ENCODE data around the gene ODAPH. TPM values are rescaled to one million over a fixed set of nuclear protein-coding genes. Genes with fewer than 3 reads are reported as not detected.

ODAPH gene
- total and polyA plus RNA-seq, 2 donors (not counting 1 experiment from before 2014, with no cell fraction given) = 0.09 to 0.81 TPM

DNA sequence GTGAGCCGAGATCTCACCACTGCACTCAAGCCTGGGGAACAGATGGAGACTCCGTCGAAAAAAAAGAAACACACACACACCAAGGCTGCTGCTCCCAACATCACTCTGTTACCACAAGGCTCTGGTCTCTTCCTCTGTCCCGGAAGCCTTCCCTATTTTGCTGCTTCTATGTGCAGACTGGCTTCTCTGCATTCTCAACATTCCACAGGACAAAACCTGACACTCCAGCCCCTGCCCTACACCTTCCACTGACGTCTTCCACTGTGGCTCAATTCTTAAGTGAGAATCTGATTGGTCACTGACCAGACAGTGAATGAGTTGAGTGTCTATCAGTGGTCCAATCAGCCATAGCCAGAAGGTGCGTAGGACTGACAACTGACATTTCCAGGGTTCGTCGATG, 5.9 kb downstream of the ODAPH start:
- no peak overlapping the region for H2AFZ ChIP-seq (ENCODE audit: insufficient read depth, low read depth, low read length, poor library complexity, severe bottlenecking)
- POLR2A ChIA-PET = no interaction called here
- H3K27ac Mint-ChIP-seq = no peak overlapping the region

DNA sequence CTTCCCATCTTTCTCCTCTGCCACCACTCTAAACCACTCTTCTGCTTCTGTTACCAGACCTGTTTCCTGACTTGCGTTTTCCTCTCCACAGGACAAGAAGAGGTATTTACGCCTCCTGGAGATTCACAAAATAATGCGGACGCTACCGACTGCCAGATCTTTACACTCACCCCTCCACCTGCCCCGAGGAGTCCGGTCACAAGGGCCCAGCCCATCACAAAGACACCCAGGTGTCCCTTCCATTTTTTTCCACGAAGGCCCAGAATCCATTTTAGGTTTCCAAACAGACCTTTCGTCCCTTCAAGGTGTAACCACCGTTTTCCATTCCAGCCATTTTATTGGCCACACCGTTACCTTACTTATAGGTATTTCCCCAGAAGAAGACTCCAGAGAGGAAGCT, 8.2 kb downstream of the ODAPH start:
- H4K20me1 ChIP-seq (ENCODE audit: control insufficient read depth, insufficient read depth, low read length, poor library complexity, severe bottlenecking) = no peaks in the 10 kb centered on the region
- Mint-ChIP-seq H3K27ac (no peak overlapping the region), H3K4me3 (no peak overlapping the region), H3K27me3 (peaks cover 27% of the 10 kb centered on the region), H3K4me1 (peaks cover 5% of the 10 kb centered on the region), H3K9me3 (ENCODE audit: insufficient read depth) (no peaks in the 10 kb centered on the region)
- H3K4me3 ChIP-seq (ENCODE audit: control extremely low read depth in 1 of 5, extremely low read depth in 1 of 5, insufficient read depth in 1 of 5, low read depth in 2 of 5, low read length in 4 of 5) = no peak overlapping the region
- no peak overlapping the region for H3K9ac ChIP-seq (ENCODE audit: low read length)
- intact Hi-C loops (cut with micrococcal nuclease) = no loop called here
- ATAC-seq (ENCODE audit: low read depth) = no peak
- no peak overlapping the region for H2AFZ ChIP-seq (ENCODE audit: insufficient read depth, low read depth, low read length, poor library complexity, severe bottlenecking)
- DNase-seq = no peak
- H3K79me2 ChIP-seq (ENCODE audit: control insufficient read depth, insufficient read depth, low read length) = no peaks in the 10 kb centered on the region
- no peak overlapping the region for H3K27ac ChIP-seq (ENCODE audit: low read length in 2 of 2)
- peaks cover 0 to 4% of the 10 kb centered on the region in 2 donors for H3K4me1 ChIP-seq (ENCODE audit: control insufficient read depth in 2 of 2, insufficient read depth in 2 of 2, low read length in 2 of 2)
- no peak for TF ChIP-seq EZH2 (IDR thresholded peaks at IDR 0.05; ENCODE audit: borderline replicate concordance, insufficient read depth, low read depth, low read length, poor library complexity, severe bottlenecking)
- TF ChIP-seq, protein P1, sequence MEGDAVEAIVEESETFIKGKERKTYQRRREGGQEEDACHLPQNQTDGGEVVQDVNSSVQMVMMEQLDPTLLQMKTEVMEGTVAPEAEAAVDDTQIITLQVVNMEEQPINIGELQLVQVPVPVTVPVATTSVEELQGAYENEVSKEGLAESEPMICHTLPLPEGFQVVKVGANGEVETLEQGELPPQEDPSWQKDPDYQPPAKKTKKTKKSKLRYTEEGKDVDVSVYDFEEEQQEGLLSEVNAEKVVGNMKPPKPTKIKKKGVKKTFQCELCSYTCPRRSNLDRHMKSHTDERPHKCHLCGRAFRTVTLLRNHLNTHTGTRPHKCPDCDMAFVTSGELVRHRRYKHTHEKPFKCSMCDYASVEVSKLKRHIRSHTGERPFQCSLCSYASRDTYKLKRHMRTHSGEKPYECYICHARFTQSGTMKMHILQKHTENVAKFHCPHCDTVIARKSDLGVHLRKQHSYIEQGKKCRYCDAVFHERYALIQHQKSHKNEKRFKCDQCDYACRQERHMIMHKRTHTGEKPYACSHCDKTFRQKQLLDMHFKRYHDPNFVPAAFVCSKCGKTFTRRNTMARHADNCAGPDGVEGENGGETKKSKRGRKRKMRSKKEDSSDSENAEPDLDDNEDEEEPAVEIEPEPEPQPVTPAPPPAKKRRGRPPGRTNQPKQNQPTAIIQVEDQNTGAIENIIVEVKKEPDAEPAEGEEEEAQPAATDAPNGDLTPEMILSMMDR (IDR thresholded peaks at IDR 0.05) = no peak
- no peaks in the 10 kb centered on the region for H3K9me3 ChIP-seq (ENCODE audit: control extremely low read depth in 1 of 3, control insufficient read depth in 2 of 3, insufficient read depth in 1 of 3, low read length in 2 of 3)
- no peak overlapping the region for H3K4me2 ChIP-seq (replicated peaks; ENCODE audit: low read depth, low read length, poor library complexity, severe bottlenecking)
- 96% methylated on average over 7 of the region's 11 CpGs for WGBS (ENCODE audit: insufficient coverage)
- H3K27me3 ChIP-seq (replicated peaks in 1 of 4; ENCODE audit: control extremely low read depth in 1 of 4, control insufficient read depth in 3 of 4, insufficient read depth in 4 of 4, low read length in 3 of 4) = no peaks in the 10 kb centered on the region
- POLR2A ChIA-PET = no interaction called here
- CTCF ChIA-PET = no interaction called here
- no peaks in the 10 kb centered on the region for H3K36me3 ChIP-seq (replicated peaks in 1 of 2; ENCODE audit: control extremely low read depth in 1 of 2, control insufficient read depth in 1 of 2, extremely low read depth in 1 of 2, insufficient read depth in 2 of 2, low read length in 1 of 2)

More for the DNA sequence above, 5.9 kb downstream of the ODAPH start:
- H3K36me3 ChIP-seq (replicated peaks in 1 of 2; ENCODE audit: control extremely low read depth in 1 of 2, control insufficient read depth in 1 of 2, extremely low read depth in 1 of 2, insufficient read depth in 2 of 2, low read length in 1 of 2) = no peaks in the 10 kb centered on the region
- no peak overlapping the region for H3K4me2 ChIP-seq (replicated peaks; ENCODE audit: low read depth, low read length, poor library complexity, severe bottlenecking)
- no peaks in the 10 kb centered on the region for H3K79me2 ChIP-seq (ENCODE audit: control insufficient read depth, insufficient read depth, low read length)
- Mint-ChIP-seq H3K9me3 (ENCODE audit: insufficient read depth) (no peaks in the 10 kb centered on the region), H3K27me3 (peaks cover 35% of the 10 kb centered on the region), H3K4me1 (peaks cover 2% of the 10 kb centered on the region), H3K4me3 (no peak overlapping the region)
- H4K20me1 ChIP-seq (ENCODE audit: control insufficient read depth, insufficient read depth, low read length, poor library complexity, severe bottlenecking) = no peaks in the 10 kb centered on the region
- H3K4me3 ChIP-seq (ENCODE audit: control extremely low read depth in 1 of 5, extremely low read depth in 1 of 5, insufficient read depth in 1 of 5, low read depth in 2 of 5, low read length in 4 of 5) = no peak overlapping the region
- no peaks in the 10 kb centered on the region for H3K9me3 ChIP-seq (ENCODE audit: control extremely low read depth in 1 of 3, control insufficient read depth in 2 of 3, insufficient read depth in 1 of 3, low read length in 2 of 3)
- no peak for TF ChIP-seq EZH2 (IDR thresholded peaks at IDR 0.05; ENCODE audit: borderline replicate concordance, insufficient read depth, low read depth, low read length, poor library complexity, severe bottlenecking)
- TF ChIP-seq, protein P1 (IDR thresholded peaks at IDR 0.05) = no peak
- WGBS (ENCODE audit: insufficient coverage) = 97% methylated on average over 7 of the region's 8 CpGs
- CTCF ChIA-PET = no interaction called here
- no peaks in the 10 kb centered on the region for H3K4me1 ChIP-seq (ENCODE audit: control insufficient read depth in 2 of 2, insufficient read depth in 2 of 2, low read length in 2 of 2)
- no peak overlapping the region for H3K27ac ChIP-seq (ENCODE audit: low read length in 2 of 2)
- no peak overlapping the region for H3K9ac ChIP-seq (ENCODE audit: low read length)
- ATAC-seq (ENCODE audit: low read depth) (no peak), DNase-seq (no peak)
- no peaks in the 10 kb centered on the region for H3K27me3 ChIP-seq (replicated peaks in 1 of 4; ENCODE audit: control extremely low read depth in 1 of 4, control insufficient read depth in 3 of 4, insufficient read depth in 4 of 4, low read length in 3 of 4)
- intact Hi-C loops (cut with micrococcal nuclease) = no loop called here
